Heart right ventricle (tissue), 16 donors: Measurements from ENCODE around the gene SAP30BP. TPM values are rescaled to one million over a fixed set of nuclear protein-coding genes. Genes with fewer than 3 reads are reported as not detected.

Experiments
- ATAC-seq, 8 donors: fragments of 200-7000 bp; cut with Tn5 transposase; one replicate each; pipeline ENCODE4 v1.9.1; 2020; ENCODE audit warnings: mild to moderate bottlenecking in 8 of 8, moderate library complexity in 8 of 8, moderate number of reproducible peaks in 1 of 8
- DNase-seq, 2 donors: peaks; one replicate each; pipeline ENCODE4 v3.0.0-alpha.2; 2020
- H3K27ac ChIP-seq, 10 donors: fragments of 200-600 bp; sonication (generic) in 2 of 10; one replicate each; pipeline versions ENCODE4 v1.5.0 to v1.8.0; 2020 to 2022; ENCODE audit warnings: mild to moderate bottlenecking in 3 of 10
- H3K27me3 ChIP-seq, 7 donors: fragments of 200-600 bp; one replicate each; pipeline ENCODE4 v1.8.0; 2021 to 2022; ENCODE audit warnings: mild to moderate bottlenecking in 2 of 7
- H3K36me3 ChIP-seq, 9 donors: fragments of 200-600 bp; sonication (generic) in 1 of 9; one replicate each; pipeline versions ENCODE4 v1.5.0 to v1.8.0; 2020 to 2022; ENCODE audit warnings: mild to moderate bottlenecking in 2 of 9
- H3K4me1 ChIP-seq, 9 donors: fragments of 200-600 bp; sonication (generic) in 1 of 9; one replicate each; pipeline versions ENCODE4 v1.5.0 to v1.8.0; 2020 to 2022; ENCODE audit warnings: mild to moderate bottlenecking in 4 of 9
- H3K4me3 ChIP-seq, 10 donors: fragments of 200-600 bp; sonication (generic) in 2 of 10; one replicate each; pipeline versions ENCODE4 v1.5.0 to v1.8.0; 2020 to 2022; ENCODE audit warnings: mild to moderate bottlenecking in 7 of 10, moderate library complexity in 2 of 10
- H3K9me3 ChIP-seq, 11 donors: fragments of 200-600 bp in 10 of 11; sonication (generic) in 2 of 11; one replicate each; pipeline versions ENCODE4 v1.5.0 to v1.8.0; 2013 to 2022; ENCODE audit warnings: mild to moderate bottlenecking in 2 of 11, control low read depth in 1 of 11, moderate library complexity in 1 of 11
- WGBS, 2 donors: extraction: QIAGEN DNeasy Blood & Tissue Kit; methylation state at CpG; one replicate each; pipeline ENCODE4 v1.1.7; 2013; ENCODE audit warnings: inconsistent platforms in 1 of 2; 5-methylcytosine and 5-hydroxymethylcytosine counted together
- intact Hi-C, 10 donors: fragments of 100-400 bp; cut with DNase I; formaldehyde crosslinking; loops; one replicate each; pipeline versions ENCODE4 v1.11.1 to v1.14.2; 2022
- polyA plus RNA-seq, 2 donors: library from polyadenylated mRNA; stranded (reverse); fragments of 200-250 nt; gene quantifications; one replicate each; pipeline ENCODE4 v1.2.3, GENCODE V29; 2013
- total RNA-seq, 10 donors: library from RNA; stranded (reverse); fragmentation: NEBNext Ultra II Directional in 3 of 10; extraction: Animal tissue kit (Norgen Biotek cat#: 25700) in 3 of 10; gene quantifications; one replicate each; pipeline versions ENCODE4 v1.2.1 to v1.2.4, GENCODE V29; 2021 to 2023
- TF ChIP-seq, protein P1 (sequence below), 9 donors: fragments of 200-600 bp; sonication (generic) in 2 of 9; IDR thresholded peaks; one replicate each; pipeline versions ENCODE4 v1.5.0 to v1.8.0; 2021 to 2022; ENCODE audit warnings: antibody characterized with exemption in 9 of 9, mild to moderate bottlenecking in 5 of 9, moderate library complexity in 1 of 9
- donor health status: Arrhythmogenic right ventricular cardiomyopathy.
- donor health status: ischemic (EF 13 %, LVEDD 7.1; RV severe dilation, severe dysfunction).
- donor health status: healthy with polysubstance abuse.
- donor health status: DM: no; HTN: yes; CAD: no.
- donor health status: DM: no; HTN: no; CAD: no.
- donor health status: ischemic (EF 25% LVEDD 6.9; RV normal size, moderate dysfunction).
- donor health status: ischemic (EF 25% LVEDD 5.7; RV mildly dilated, moderate dysfunction).
- donor health status: healthy.
- donor health status: DM: yes; HTN: yes; CAD: no.
- donor health status: Ischemic cardiomyopathy.
- donor health status: ischemic (EF 35%, LVEDD 5.7; RV mildly dilated, moderate dysfunction).
- donor health status: nonischemic (EF 11% LVEDD 7.7; RV severe dilation, severe dysfunction).
- donor health status: DM: yes; HTN: yes; CAD: no.
- donor health status: PGD.
- donor health status: ischemic (EF 29% LVEDD 5.4; RV normal size, mild dysfunction).
- donor health status: nonischemic (EF 23%, LVEDD 6.1; RV moderate dilation, normal function).

The SAP30BP gene
- total and polyA plus RNA-seq, 12 donors: 41.7 to 115 (median 56.0) TPM

DNA sequence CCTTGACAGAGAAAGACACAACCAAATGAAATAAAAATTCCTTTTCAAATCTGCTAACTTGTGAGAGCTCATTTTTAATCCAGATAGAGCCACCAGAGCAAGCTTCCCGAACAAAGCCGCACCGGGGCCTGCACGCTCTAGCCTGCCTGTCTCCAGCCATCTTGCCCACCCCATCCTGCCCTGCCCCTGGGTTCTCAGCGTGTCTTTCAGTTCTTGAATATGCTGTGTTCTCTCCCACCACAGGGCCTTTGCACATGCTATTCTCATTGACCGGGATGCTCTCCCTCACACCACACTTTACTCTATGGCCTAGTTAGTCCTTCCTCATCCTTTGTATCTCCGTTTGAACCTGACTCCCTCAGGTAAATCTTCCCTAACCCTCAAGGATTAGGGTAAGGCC is 19.2 kb upstream of the SAP30BP start:
- H3K27me3 ChIP-seq: no peaks in the 10 kb centered on the region
- H3K4me1 ChIP-seq: peaks cover 0 to 10% (median 4%) of the 10 kb centered on the region in 9 donors
- no peak overlapping the region for H3K4me3 ChIP-seq
- H3K27ac ChIP-seq: no peak overlapping the region
- H3K36me3 ChIP-seq: peaks cover 0 to 91% (median 21%) of the 10 kb centered on the region in 9 donors
- no peaks in the 10 kb centered on the region for H3K9me3 ChIP-seq
- no peak for DNase-seq
- TF ChIP-seq, protein P1, sequence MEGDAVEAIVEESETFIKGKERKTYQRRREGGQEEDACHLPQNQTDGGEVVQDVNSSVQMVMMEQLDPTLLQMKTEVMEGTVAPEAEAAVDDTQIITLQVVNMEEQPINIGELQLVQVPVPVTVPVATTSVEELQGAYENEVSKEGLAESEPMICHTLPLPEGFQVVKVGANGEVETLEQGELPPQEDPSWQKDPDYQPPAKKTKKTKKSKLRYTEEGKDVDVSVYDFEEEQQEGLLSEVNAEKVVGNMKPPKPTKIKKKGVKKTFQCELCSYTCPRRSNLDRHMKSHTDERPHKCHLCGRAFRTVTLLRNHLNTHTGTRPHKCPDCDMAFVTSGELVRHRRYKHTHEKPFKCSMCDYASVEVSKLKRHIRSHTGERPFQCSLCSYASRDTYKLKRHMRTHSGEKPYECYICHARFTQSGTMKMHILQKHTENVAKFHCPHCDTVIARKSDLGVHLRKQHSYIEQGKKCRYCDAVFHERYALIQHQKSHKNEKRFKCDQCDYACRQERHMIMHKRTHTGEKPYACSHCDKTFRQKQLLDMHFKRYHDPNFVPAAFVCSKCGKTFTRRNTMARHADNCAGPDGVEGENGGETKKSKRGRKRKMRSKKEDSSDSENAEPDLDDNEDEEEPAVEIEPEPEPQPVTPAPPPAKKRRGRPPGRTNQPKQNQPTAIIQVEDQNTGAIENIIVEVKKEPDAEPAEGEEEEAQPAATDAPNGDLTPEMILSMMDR (IDR thresholded peaks at IDR 0.05): no peak
- WGBS, 2 donors: 98 to 99% methylated on average over 7 of the region's 7 CpGs
- no peak for ATAC-seq
- intact Hi-C loops: no loop called here

- no peaks in the 10 kb centered on the region for H3K27me3 ChIP-seq
- TF ChIP-seq, protein P1 (IDR thresholded peaks at IDR 0.05): no peak
- whole genome bisulfite sequencing, 2 donors: 94 to 95% methylated on average over 6 of the region's 6 CpGs
- peaks cover 0 to 22% (median 0%) of the 10 kb centered on the region in 9 donors for H3K4me1 ChIP-seq
- no peaks in the 10 kb centered on the region for H3K9me3 ChIP-seq
- no peak overlapping the region for H3K4me3 ChIP-seq
- H3K27ac ChIP-seq: no peak overlapping the region
- intact Hi-C loops: no loop called here
- peaks cover 0 to 93% (median 21%) of the 10 kb centered on the region in 9 donors for H3K36me3 ChIP-seq
- ATAC-seq: no peak
- DNase-seq: no peak
Observed at GRCh38 chr17:75649687-75650086, 17.5 kb upstream of the SAP30BP start.

DNA sequence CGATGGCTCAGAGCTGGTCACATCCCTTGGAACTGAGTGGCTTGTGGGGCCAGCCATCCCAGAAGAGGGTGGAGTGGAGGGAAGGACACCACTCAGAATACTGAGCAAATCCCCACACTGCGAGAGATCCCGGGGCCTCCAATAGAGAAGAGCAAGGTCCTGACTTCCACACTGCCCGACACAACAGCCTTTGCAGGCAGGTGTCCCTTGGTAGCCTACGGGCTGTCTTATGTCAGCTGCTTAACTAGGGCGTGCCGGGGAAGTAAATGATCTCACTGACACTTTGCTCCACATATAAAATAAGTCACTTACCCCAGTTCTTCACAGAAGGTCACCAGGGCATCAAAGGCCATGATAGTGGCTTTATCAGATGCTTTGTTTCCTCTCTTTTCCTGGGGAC is 16.3 kb upstream of the SAP30BP start:
- Histone ChIP-seq H3K4me3 (no peak overlapping the region), H3K4me1 (peaks cover 0 to 21% (median 0%) of the 10 kb centered on the region in 9 donors), H3K27ac (no peak overlapping the region), H3K9me3 (no peaks in the 10 kb centered on the region), H3K27me3 (no peaks in the 10 kb centered on the region), H3K36me3 (peaks cover 0 to 96% (median 25%) of the 10 kb centered on the region in 9 donors)
- WGBS, 2 donors: 97 to 99% methylated on average over 7 of the region's 7 CpGs
- TF ChIP-seq, protein P1 (IDR thresholded peaks at IDR 0.05): no peak
- intact Hi-C loops: no loop called here
- DNase-seq (no peak), ATAC-seq (no peak)

DNA sequence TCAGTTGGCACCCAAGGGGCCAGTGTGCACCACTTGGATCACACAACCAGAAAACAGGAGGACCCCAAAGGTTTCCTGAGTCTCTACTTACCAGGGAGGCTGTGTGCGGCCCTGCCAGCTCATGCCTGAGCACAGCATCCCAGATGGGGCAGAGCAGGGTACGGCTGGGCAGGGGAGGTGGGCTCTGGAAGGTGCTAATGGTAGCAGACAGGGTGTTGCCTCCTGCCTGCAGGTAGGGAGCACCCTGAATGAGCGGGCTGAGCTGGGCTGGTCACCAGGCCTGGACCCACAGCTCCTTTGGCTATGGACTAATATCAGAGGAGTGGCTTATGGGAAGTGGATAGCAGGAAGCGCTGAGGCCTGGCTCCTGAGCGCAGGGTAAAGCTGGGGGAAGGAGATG is 14.8 kb upstream of the SAP30BP start:
- intact Hi-C loops: no loop called here
- Histone ChIP-seq H3K4me3 (no peak overlapping the region), H3K4me1 (peaks cover 0 to 15% (median 0%) of the 10 kb centered on the region in 9 donors), H3K9me3 (no peaks in the 10 kb centered on the region), H3K27ac (no peak overlapping the region), H3K36me3 (peaks cover 0 to 96% (median 33%) of the 10 kb centered on the region in 9 donors), H3K27me3 (no peaks in the 10 kb centered on the region)
- TF ChIP-seq, protein P1 (IDR thresholded peaks at IDR 0.05): no peak
- DNase-seq (no peak), ATAC-seq (peak in 1 of 8 donors; percentile 59)
- 95 to 98% methylated on average over 5 of the region's 5 CpGs for WGBS, 2 donors
